Measurements from ENCODE around the gene NMUR1.

DNA sequence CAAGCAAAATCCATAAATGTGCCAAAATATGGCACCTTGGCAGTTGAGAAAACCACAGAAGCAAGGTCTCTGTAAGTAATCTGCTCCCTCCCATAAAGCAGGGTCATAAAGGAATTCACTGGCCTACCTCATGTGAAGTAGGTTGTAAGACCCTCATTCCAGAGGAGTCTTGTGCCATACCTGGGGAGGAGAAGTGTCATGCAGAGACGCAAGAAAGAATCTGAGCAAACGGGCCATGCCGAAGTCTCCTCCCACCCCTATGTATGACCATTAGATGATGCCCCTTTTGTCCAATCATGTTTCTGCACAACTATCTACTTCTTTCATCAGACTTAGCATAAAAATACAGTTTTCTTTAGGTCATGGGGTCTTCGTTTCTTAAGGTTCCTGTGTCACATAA is 14.6 kb downstream of the NMUR1 start:
- no peak for TF ChIP-seq HEYL (CRISPR knock-in tag; IDR thresholded peaks at IDR 0.05)
- TF ChIP-seq, protein P1, sequence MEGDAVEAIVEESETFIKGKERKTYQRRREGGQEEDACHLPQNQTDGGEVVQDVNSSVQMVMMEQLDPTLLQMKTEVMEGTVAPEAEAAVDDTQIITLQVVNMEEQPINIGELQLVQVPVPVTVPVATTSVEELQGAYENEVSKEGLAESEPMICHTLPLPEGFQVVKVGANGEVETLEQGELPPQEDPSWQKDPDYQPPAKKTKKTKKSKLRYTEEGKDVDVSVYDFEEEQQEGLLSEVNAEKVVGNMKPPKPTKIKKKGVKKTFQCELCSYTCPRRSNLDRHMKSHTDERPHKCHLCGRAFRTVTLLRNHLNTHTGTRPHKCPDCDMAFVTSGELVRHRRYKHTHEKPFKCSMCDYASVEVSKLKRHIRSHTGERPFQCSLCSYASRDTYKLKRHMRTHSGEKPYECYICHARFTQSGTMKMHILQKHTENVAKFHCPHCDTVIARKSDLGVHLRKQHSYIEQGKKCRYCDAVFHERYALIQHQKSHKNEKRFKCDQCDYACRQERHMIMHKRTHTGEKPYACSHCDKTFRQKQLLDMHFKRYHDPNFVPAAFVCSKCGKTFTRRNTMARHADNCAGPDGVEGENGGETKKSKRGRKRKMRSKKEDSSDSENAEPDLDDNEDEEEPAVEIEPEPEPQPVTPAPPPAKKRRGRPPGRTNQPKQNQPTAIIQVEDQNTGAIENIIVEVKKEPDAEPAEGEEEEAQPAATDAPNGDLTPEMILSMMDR (IDR thresholded peaks at IDR 0.05) = no peak
- TF ChIP-seq CHD4 (IDR thresholded peaks at IDR 0.05; ENCODE audit: borderline replicate concordance) = no peak
- no peak for TF ChIP-seq GATA3 (IDR thresholded peaks at IDR 0.05; ENCODE audit: borderline replicate concordance)
- no peak for TF ChIP-seq EP300 (IDR thresholded peaks at IDR 0.05)
- TF ChIP-seq, protein P2, sequence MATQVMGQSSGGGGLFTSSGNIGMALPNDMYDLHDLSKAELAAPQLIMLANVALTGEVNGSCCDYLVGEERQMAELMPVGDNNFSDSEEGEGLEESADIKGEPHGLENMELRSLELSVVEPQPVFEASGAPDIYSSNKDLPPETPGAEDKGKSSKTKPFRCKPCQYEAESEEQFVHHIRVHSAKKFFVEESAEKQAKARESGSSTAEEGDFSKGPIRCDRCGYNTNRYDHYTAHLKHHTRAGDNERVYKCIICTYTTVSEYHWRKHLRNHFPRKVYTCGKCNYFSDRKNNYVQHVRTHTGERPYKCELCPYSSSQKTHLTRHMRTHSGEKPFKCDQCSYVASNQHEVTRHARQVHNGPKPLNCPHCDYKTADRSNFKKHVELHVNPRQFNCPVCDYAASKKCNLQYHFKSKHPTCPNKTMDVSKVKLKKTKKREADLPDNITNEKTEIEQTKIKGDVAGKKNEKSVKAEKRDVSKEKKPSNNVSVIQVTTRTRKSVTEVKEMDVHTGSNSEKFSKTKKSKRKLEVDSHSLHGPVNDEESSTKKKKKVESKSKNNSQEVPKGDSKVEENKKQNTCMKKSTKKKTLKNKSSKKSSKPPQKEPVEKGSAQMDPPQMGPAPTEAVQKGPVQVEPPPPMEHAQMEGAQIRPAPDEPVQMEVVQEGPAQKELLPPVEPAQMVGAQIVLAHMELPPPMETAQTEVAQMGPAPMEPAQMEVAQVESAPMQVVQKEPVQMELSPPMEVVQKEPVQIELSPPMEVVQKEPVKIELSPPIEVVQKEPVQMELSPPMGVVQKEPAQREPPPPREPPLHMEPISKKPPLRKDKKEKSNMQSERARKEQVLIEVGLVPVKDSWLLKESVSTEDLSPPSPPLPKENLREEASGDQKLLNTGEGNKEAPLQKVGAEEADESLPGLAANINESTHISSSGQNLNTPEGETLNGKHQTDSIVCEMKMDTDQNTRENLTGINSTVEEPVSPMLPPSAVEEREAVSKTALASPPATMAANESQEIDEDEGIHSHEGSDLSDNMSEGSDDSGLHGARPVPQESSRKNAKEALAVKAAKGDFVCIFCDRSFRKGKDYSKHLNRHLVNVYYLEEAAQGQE (IDR thresholded peaks at IDR 0.05) = no peak
- no peak for TF ChIP-seq RAD21 (conservative IDR thresholded peaks at IDR 0.05 in 1 of 2, IDR thresholded peaks at IDR 0.05 in 1 of 2)
- no peak for TF ChIP-seq CBX2 (IDR thresholded peaks at IDR 0.05; ENCODE audit: borderline replicate concordance, low read depth)
- no peak for TF ChIP-seq HDAC2 (IDR thresholded peaks at IDR 0.05)
- no peak for TF ChIP-seq MAFK (IDR thresholded peaks at IDR 0.05; ENCODE audit: partially characterized antibody)
- no peak for TF ChIP-seq RCOR1 (IDR thresholded peaks at IDR 0.05; ENCODE audit: low read depth, low read length)
- TF ChIP-seq, protein P3, sequence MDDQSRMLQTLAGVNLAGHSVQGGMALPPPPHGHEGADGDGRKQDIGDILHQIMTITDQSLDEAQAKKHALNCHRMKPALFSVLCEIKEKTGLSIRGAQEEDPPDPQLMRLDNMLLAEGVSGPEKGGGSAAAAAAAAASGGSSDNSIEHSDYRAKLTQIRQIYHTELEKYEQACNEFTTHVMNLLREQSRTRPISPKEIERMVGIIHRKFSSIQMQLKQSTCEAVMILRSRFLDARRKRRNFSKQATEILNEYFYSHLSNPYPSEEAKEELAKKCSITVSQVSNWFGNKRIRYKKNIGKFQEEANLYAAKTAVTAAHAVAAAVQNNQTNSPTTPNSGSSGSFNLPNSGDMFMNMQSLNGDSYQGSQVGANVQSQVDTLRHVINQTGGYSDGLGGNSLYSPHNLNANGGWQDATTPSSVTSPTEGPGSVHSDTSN (IDR thresholded peaks at IDR 0.05) = no peak
- TF ChIP-seq ZFP36 (IDR thresholded peaks at IDR 0.05; ENCODE audit: borderline replicate concordance, partially characterized antibody) = no peak

Data from A549 (cell line).